H1 (cell line): Measurements from ENCODE around the gene TMEM255A.

Experiments used
- BCL11A ChIP-seq, 2 experiments: IDR thresholded peaks; one replicate each; pipeline ENCODE4 v1.6.1; 2011; ENCODE audit warnings: low read depth in 2 of 2, low read length in 2 of 2, mild to moderate bottlenecking in 2 of 2
- CTCF ChIP-seq, 3 experiments: IDR thresholded peaks; 1 replicate in 2 of 3; 2 replicates in 1 of 3; pipeline versions ENCODE4 v1.5.1 to v1.6.1; 2011; ENCODE audit warnings: low read length in 3 of 3, mild to moderate bottlenecking in 3 of 3, inconsistent platforms in 2 of 3, low read depth in 1 of 3, moderate library complexity in 1 of 3; ENCODE audit not compliant: insufficient read depth in 1 of 3; ENCODE audit errors: control extremely low read depth in 1 of 3
- EZH2 ChIP-seq: fragments of 200-600 bp; sonication (generic); IDR thresholded peaks from 2 replicates; pipeline ENCODE4 v1.7.1; 2012; ENCODE audit warnings: low read depth, mild to moderate bottlenecking, moderate library complexity, low read length, inconsistent platforms; ENCODE audit not compliant: severe bottlenecking
- MAX ChIP-seq: IDR thresholded peaks from 2 replicates; pipeline ENCODE4 v1.6.1; 2012; ENCODE audit warnings: inconsistent platforms
- POLR2A ChIP-seq, 2 experiments: IDR thresholded peaks; 1 replicate in 1 of 2; 2 replicates in 1 of 2; pipeline ENCODE4 v1.6.1; 2011; ENCODE audit warnings: low read depth in 2 of 2, low read length in 2 of 2, mild to moderate bottlenecking in 2 of 2; ENCODE audit errors: control extremely low read depth in 1 of 2
- SAP30 ChIP-seq: fragments of 300-600 bp; sonication (generic); IDR thresholded peaks from 2 replicates; pipeline ENCODE4 v1.7.1; 2012; ENCODE audit warnings: low read length, moderate library complexity, mild to moderate bottlenecking, inconsistent platforms; ENCODE audit not compliant: insufficient read depth, insufficient replicate concordance
- SUZ12 ChIP-seq: fragments of 200-600 bp; sonication (generic); IDR thresholded peaks from 2 replicates; pipeline ENCODE4 v1.6.1; 2012; ENCODE audit warnings: mild to moderate bottlenecking, inconsistent platforms, low read length, moderate library complexity, mixed read lengths
- ZNF274 ChIP-seq: IDR thresholded peaks from 2 replicates; pipeline ENCODE4 v1.7.0; 2012; ENCODE audit warnings: low read length, borderline replicate concordance; ENCODE audit errors: extremely low read depth

DNA sequence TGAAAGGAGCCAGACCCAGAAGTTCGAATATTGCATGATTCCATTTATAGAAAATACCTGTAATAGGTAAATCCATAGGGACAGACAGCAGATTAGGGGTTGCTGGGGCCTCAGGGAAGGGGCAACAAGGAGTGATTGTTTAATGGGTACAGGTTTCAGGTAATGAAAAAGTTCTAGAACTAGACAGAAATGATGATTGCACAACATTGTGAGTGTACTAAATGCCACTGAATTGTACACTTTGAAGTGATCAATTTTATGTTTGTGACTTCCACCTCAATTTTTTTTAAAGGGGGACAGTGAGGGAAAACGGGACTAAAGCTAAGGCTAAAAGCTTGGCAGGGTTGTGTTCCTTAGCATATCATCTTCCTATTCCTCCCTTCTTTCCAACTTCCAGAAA lies 37.1 kb downstream of the TMEM255A start:
- TF ChIP-seq MAX (no peak), SUZ12 (no peak), CTCF (IDR thresholded peaks at IDR 0.05; ENCODE audit: control extremely low read depth in 1 of 3, insufficient read depth in 1 of 3, low read depth in 1 of 3, low read length in 3 of 3) (no peak), EZH2 (no peak), POLR2A (IDR thresholded peaks at IDR 0.05; ENCODE audit: control extremely low read depth in 1 of 2, low read depth in 2 of 2, low read length in 2 of 2) (no peak), BCL11A (IDR thresholded peaks at IDR 0.05; ENCODE audit: low read depth in 2 of 2, low read length in 2 of 2) (no peak), SAP30 (no peak), ZNF274 (no peak)
